ENCODE measurements around the gene HOXC5.

DNA sequence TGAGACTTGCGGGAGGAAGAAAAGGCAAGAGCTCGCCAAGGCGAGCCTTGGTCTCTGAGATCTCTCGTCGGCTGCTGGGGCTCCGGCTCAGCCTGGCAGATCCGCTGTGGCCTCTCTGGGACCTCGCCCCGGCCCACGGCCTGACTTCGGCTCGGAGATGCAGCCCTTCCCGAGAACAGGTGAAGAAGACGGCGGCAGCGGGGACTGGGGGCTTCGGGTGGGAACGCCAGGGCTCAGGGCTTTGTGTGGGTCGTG, 38.9 kb upstream of the HOXC5 start:
- TF ChIP-seq, protein P1, sequence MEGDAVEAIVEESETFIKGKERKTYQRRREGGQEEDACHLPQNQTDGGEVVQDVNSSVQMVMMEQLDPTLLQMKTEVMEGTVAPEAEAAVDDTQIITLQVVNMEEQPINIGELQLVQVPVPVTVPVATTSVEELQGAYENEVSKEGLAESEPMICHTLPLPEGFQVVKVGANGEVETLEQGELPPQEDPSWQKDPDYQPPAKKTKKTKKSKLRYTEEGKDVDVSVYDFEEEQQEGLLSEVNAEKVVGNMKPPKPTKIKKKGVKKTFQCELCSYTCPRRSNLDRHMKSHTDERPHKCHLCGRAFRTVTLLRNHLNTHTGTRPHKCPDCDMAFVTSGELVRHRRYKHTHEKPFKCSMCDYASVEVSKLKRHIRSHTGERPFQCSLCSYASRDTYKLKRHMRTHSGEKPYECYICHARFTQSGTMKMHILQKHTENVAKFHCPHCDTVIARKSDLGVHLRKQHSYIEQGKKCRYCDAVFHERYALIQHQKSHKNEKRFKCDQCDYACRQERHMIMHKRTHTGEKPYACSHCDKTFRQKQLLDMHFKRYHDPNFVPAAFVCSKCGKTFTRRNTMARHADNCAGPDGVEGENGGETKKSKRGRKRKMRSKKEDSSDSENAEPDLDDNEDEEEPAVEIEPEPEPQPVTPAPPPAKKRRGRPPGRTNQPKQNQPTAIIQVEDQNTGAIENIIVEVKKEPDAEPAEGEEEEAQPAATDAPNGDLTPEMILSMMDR (IDR thresholded peaks at IDR 0.05; ENCODE audit: low read depth, low read length, missing input control), result no peak
- TF ChIP-seq, protein P2, sequence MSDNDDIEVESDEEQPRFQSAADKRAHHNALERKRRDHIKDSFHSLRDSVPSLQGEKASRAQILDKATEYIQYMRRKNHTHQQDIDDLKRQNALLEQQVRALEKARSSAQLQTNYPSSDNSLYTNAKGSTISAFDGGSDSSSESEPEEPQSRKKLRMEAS (IDR thresholded peaks at IDR 0.05), result no peak
- TF ChIP-seq TAF1 (conservative IDR thresholded peaks at IDR 0.05), result no peak
- TF ChIP-seq GABPA (IDR thresholded peaks at IDR 0.05 in 1 of 2, conservative IDR thresholded peaks at IDR 0.05 in 1 of 2), result no peak
- TF ChIP-seq RAD21 (IDR thresholded peaks at IDR 0.05), result no peak
- TF ChIP-seq JUND (IDR thresholded peaks at IDR 0.05), result no peak
- TF ChIP-seq, protein P3, sequence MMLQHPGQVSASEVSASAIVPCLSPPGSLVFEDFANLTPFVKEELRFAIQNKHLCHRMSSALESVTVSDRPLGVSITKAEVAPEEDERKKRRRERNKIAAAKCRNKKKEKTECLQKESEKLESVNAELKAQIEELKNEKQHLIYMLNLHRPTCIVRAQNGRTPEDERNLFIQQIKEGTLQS (IDR thresholded peaks at IDR 0.05), result no peak
- TF ChIP-seq, protein P4, sequence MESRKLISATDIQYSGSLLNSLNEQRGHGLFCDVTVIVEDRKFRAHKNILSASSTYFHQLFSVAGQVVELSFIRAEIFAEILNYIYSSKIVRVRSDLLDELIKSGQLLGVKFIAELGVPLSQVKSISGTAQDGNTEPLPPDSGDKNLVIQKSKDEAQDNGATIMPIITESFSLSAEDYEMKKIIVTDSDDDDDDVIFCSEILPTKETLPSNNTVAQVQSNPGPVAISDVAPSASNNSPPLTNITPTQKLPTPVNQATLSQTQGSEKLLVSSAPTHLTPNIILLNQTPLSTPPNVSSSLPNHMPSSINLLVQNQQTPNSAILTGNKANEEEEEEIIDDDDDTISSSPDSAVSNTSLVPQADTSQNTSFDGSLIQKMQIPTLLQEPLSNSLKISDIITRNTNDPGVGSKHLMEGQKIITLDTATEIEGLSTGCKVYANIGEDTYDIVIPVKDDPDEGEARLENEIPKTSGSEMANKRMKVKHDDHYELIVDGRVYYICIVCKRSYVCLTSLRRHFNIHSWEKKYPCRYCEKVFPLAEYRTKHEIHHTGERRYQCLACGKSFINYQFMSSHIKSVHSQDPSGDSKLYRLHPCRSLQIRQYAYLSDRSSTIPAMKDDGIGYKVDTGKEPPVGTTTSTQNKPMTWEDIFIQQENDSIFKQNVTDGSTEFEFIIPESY (IDR thresholded peaks at IDR 0.05), result no peak
- no peak for TF ChIP-seq YY1 (IDR thresholded peaks at IDR 0.05)
- TF ChIP-seq, protein P5, sequence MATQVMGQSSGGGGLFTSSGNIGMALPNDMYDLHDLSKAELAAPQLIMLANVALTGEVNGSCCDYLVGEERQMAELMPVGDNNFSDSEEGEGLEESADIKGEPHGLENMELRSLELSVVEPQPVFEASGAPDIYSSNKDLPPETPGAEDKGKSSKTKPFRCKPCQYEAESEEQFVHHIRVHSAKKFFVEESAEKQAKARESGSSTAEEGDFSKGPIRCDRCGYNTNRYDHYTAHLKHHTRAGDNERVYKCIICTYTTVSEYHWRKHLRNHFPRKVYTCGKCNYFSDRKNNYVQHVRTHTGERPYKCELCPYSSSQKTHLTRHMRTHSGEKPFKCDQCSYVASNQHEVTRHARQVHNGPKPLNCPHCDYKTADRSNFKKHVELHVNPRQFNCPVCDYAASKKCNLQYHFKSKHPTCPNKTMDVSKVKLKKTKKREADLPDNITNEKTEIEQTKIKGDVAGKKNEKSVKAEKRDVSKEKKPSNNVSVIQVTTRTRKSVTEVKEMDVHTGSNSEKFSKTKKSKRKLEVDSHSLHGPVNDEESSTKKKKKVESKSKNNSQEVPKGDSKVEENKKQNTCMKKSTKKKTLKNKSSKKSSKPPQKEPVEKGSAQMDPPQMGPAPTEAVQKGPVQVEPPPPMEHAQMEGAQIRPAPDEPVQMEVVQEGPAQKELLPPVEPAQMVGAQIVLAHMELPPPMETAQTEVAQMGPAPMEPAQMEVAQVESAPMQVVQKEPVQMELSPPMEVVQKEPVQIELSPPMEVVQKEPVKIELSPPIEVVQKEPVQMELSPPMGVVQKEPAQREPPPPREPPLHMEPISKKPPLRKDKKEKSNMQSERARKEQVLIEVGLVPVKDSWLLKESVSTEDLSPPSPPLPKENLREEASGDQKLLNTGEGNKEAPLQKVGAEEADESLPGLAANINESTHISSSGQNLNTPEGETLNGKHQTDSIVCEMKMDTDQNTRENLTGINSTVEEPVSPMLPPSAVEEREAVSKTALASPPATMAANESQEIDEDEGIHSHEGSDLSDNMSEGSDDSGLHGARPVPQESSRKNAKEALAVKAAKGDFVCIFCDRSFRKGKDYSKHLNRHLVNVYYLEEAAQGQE (IDR thresholded peaks at IDR 0.05), result no peak
- no peak for TF ChIP-seq EGR1 (IDR thresholded peaks at IDR 0.05; ENCODE audit: low read depth in 2 of 2)
- no peak for TF ChIP-seq RXRA (IDR thresholded peaks at IDR 0.05)
- TF ChIP-seq FOXA2 (IDR thresholded peaks at IDR 0.05), result no peak

All from liver (tissue), 3 donors.